M059J (cell line): ENCODE data around the gene SLC27A3. TPM values are rescaled to one million over a fixed set of nuclear protein-coding genes. Genes with fewer than 3 reads are reported as not detected.
"Not testable (repeated sequence)": the region's sequence is repeated elsewhere in the genome, so short reads cannot be mapped to it uniquely, and the experiment has no call there.

Experiments
- DNase-seq: peaks from one replicate; pipeline ENCODE4 v3.0.0-alpha.2; 2012; ENCODE audit warnings: low read depth
- total RNA-seq: library from RNA; depleted of rRNA; stranded (reverse); fragments of >200 nt; shearing (Covaris generic); gene quantifications from 2 replicates; pipeline ENCODE4 v1.2.3, GENCODE V29; 2014

SLC27A3 gene
- total RNA-seq, 1 experiment from 2014 or later: 3.7 TPM

- DNase-seq: peak; percentile 24
These were observed 14.8 kb upstream of the SLC27A3 start for GRCh38 chr1:153760440-153760839.

- no peak for DNase-seq
These were observed 11.6 kb upstream of the SLC27A3 start for GRCh38 chr1:153763365-153764225.

GRCh38 chr1:153764310-153764709, 10.9 kb upstream of the SLC27A3 start:
- DNase-seq: no peak

- DNase-seq: not testable (repeated sequence)
These were observed 8.5 kb upstream of the SLC27A3 start for GRCh38 chr1:153766663-153767062.

- DNase-seq: no peak
These were observed 7.7 kb upstream of the SLC27A3 start for GRCh38 chr1:153767519-153767918.

DNA sequence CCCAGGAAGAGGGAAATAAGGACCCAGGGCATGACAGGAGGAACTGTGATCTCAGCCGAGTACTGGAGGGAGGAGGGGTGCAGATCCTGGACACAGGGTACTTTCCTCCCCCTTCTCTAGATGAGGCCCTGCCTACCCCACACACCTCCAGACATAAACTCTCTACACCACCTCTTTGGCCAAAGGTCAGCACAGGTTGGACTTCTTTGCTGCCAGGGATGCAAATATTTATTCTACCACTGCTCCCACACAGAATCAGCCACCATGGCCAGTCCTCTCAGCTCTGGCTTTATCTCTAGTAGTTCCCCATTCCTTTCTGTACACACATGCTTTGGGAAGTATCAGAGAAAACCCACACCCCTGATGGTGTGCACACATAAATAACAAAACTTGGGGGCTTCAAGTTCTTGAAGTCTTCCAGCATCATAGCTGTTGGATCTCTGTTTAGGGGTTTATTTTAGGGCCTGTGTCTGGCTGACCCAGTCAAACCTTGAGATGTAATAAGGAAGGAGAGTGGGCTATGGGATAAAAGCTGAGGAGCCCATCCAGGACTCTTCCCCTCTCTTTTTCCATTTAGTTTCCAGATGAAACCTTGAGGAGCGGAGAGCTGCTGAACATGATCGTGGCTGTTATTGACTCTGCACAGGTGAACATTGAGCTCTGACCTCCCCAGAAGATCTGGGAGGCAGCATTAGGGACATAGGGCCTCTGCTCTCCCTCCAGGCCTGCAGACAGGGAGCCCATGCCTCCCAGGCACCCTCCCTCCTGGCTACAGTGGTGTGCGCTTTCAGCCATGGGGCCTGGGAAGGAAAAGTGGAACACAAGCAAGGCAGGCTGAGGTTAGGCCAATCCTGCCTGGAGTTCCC, 6.7 kb upstream of the SLC27A3 start:
- DNase-seq: no peak

DNA sequence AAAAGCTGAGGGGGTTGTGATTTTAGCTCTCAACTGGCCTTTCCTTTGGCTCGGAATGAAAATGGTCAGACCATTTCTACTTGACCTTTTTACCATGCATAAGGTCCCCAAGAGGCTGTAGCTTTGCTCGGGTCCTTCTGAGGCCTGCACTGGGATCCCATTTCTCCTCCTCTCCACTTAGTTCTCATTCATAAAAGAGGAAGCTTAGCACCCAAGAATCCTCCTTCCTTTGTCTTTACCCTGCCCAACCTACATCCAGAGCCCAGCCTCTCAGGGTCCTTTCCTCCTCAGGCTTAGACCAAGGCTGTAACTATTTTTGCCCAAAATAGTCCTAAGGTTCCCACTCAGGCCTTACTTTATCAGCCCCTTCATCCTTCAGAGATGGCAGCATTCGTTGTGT, 6.0 kb upstream of the SLC27A3 start:
- DNase-seq: no peak

GRCh38 chr1:153770797-153771196, 4.4 kb upstream of the SLC27A3 start:
- no peak for DNase-seq

DNA sequence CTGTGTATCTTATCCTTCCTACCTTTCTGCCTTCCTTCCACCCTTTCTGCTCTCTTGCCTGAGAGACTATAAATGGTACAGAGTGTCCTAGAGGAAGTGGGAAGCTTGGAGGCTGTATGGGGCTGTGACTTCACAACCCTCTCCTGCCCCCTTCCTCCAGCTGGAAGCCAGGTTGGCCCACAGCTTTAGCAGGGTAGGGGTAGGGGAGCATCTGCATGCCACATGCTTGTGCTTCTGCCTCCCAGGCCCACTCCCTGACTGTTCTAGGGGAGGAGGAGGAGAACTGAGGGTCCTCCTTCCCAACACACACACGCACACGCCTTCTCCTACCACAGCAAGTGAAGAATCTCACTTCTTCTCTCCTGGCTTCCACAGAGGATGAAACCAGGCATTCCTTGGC, 3.9 kb upstream of the SLC27A3 start:
- DNase-seq: no peak

- no peak for DNase-seq
These were observed 3.2 kb upstream of the SLC27A3 start for GRCh38 chr1:153771841-153772593.

- DNase-seq: peak; percentile 84
These were observed 1.9 kb upstream of the SLC27A3 start for GRCh38 chr1:153773096-153773921.

GRCh38 chr1:153774026-153774595, 1.1 kb upstream of the SLC27A3 start:
- peak; percentile 14 for DNase-seq

- peak; percentile 52 for DNase-seq
These were observed 486 bp downstream of the SLC27A3 start for GRCh38 chr1:153775458-153776327.

DNA sequence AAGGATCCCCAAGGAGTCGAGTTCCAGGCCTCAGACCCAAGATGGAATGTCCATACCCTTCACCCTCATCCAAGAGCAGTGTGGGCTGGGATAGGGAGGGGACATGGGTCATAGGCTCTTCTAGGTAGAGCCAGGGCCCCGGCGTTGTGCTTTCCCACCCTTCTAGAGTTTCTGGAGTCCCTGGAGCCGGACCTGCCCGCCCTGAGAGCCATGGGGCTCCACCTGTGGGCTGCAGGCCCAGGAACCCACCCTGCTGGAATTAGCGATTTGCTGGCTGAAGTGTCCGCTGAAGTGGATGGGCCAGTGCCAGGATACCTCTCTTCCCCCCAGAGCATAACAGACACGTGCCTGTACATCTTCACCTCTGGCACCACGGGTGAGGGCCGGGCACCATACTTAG, 1.1 kb downstream of the SLC27A3 start:
- no peak for DNase-seq

GRCh38 chr1:153776845-153777370, 1.7 kb downstream of the SLC27A3 start:
- no peak for DNase-seq

- no peak for DNase-seq
These were observed 2.4 kb downstream of the SLC27A3 start for GRCh38 chr1:153777648-153778047.

- DNase-seq: no peak
These were observed 3.0 kb downstream of the SLC27A3 start for GRCh38 chr1:153778051-153778823.

- DNase-seq: no peak
These were observed 3.8 kb downstream of the SLC27A3 start for GRCh38 chr1:153778824-153779519.
